Hair follicle dermal papilla cell (primary cell): Measurements from ENCODE around the gene APOC4. TPM values are rescaled to one million over a fixed set of nuclear protein-coding genes. Genes with fewer than 3 reads are reported as not detected.

Source experiments
- total RNA-seq: library from RNA; depleted of rRNA; stranded (reverse); fragments of >200 nt; gene quantifications from 2 replicates; pipeline ENCODE4 v1.2.3, GENCODE V29; 2012

The APOC4 gene
- not detected in 2 replicates for total RNA-seq

GRCh38 chr19:44942067-44942571 lies at the start of gene APOC4:
TSS of gene APOC4 (plus strand) at chr19:44942237. CDS start at chr19:44942278, 41 bp downstream.

DNA sequence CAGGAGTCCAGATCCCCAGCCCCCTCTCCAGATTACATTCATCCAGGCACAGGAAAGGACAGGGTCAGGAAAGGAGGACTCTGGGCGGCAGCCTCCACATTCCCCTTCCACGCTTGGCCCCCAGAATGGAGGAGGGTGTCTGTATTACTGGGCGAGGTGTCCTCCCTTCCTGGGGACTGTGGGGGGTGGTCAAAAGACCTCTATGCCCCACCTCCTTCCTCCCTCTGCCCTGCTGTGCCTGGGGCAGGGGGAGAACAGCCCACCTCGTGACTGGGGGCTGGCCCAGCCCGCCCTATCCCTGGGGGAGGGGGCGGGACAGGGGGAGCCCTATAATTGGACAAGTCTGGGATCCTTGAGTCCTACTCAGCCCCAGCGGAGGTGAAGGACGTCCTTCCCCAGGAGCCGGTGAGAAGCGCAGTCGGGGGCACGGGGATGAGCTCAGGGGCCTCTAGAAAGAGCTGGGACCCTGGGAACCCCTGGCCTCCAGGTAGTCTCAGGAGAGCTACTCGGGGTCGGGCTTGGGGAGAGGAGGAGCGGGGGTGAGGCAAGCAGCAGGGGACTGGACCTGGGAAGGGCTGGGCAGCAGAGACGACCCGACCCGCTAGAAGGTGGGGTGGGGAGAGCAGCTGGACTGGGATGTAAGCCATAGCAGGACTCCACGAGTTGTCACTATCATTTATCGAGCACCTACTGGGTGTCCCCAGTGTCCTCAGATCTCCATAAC lies 36.4 kb upstream of the APOC4 start, which contains the start of gene APOE:
Gene APOE, plus strand, starts transcription at position 360 of the 724 bp plus-strand sequence. CDS start 829 bp downstream, outside the sequence.

DNA sequence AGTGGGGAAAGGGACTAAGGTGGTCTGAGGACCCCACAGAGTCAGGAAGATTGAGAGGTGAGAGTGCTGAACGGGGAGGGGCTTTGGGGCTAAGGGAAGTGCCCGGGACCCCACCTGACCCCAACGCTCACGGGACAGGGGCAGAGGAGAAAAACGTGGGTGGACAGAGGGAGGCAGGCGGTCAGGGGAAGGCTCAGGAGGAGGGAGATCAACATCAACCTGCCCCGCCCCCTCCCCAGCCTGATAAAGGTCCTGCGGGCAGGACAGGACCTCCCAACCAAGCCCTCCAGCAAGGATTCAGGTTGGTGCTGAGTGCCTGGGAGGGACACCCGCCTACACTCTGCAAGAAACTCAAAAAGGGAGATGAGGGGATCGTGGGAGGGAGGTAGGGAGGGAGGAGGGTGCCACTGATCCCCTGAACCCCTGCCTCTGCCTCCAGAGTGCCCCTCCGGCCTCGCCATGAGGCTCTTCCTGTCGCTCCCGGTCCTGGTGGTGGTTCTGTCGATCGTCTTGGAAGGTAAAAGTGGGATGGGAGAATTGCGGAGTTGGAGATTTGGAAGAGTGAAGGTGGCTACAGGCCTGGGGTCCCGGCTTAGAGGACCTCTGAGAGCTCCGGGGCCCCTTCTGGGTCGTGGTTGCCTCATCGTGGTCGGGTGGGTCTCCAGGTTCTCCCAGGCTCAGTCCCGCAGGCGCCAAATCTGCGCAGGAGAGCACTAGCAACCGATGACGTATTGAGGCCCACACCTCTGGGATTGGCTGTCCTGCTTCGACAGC lies 27.4 kb upstream of the APOC4 start, which contains the start of gene APOC1:
Gene APOC1, plus strand, starts transcription at position 176 of the 774 bp plus-strand sequence. Its CDS starts 284 bp downstream, at position 460.

DNA sequence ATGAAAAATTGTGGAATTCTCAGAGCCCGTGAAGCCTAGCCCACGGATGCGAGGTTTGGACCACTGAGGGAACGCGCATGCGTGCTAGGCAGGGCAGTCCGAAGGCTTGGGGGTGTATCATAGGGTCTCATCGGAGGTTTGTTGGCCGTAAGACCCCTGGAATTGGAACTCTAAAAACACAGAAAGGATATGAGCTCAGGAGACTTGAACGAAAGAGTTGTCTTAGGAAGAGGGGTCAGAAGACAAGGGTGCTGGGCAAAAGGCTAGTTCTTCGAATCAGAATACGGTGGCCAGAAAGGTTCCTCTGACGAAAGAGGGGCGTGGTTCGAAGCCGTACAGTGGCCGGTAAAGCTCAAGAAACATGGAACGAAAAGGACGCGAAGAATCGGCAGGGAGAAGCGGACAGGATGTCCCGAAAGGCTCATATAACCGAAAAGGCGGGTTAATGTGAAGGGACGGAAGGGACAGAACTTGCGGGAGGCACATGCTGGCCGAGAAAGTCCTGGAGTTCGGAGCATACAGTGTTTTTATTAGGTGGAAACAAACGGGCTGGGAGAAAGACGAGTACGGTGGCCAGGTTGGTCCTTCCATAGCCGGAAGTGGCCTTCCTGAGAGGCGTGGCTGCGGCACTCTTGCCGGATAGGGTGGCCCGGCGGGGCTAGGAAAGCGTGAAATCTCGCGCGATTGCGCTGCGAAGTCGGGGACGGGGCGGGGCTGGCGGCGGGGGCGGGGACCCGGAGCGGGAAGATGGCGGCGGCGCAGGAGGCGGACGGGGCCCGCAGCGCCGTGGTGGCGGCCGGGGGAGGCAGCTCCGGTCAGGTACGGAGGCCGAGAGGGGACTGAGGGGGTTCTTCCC lies 12.8 kb downstream of the APOC4 start, which contains the start of gene CLPTM1:
Gene CLPTM1, plus strand, starts transcription at position 732 of the 856 bp plus-strand sequence. Its CDS starts 16 bp downstream, at position 748.

Other genes starting within 250 kb of the APOC4 start
- not detected in 2 replicates for gene CEACAM16, start 243.1 kb upstream of the APOC4 start, total RNA-seq
- 10.3 and 16.2 TPM in 2 replicates for gene BCL3, start 193.5 kb upstream of the APOC4 start, total RNA-seq
- gene CBLC, start 164.3 kb upstream of the APOC4 start, total RNA-seq: 0.36 TPM in 1 of 2 replicates, not detected in the other
- 1.6 and 3.6 TPM in 2 replicates for gene BCAM, start 133.1 kb upstream of the APOC4 start, total RNA-seq
- gene NECTIN2, start 95.9 kb upstream of the APOC4 start, total RNA-seq: 53.2 and 53.7 TPM in 2 replicates
- 34.2 and 41.9 TPM in 2 replicates for gene TOMM40, start 51.0 kb upstream of the APOC4 start, total RNA-seq
- 2.3 TPM in 2 replicates for gene APOE, start 36.4 kb upstream of the APOC4 start, total RNA-seq
- gene APOC1, start 27.6 kb upstream of the APOC4 start, total RNA-seq: not detected in 2 replicates
- gene APOC2, start 3.8 kb downstream of the APOC4 start, total RNA-seq: not detected in 2 replicates
- 39.6 and 40.7 TPM in 2 replicates for gene CLPTM1, start 13.1 kb downstream of the APOC4 start, total RNA-seq
- 12.1 and 13.5 TPM in 2 replicates for gene RELB, start 59.2 kb downstream of the APOC4 start, total RNA-seq
- 20.9 and 33.2 TPM in 2 replicates for gene CLASRP, start 96.8 kb downstream of the APOC4 start, total RNA-seq
- 0.32 and 0.36 TPM in 2 replicates for gene ZNF296, start 134.2 kb downstream of the APOC4 start, total RNA-seq
- gene GEMIN7, start 137.0 kb downstream of the APOC4 start, total RNA-seq: 14.9 and 15.4 TPM in 2 replicates
- 42.5 and 51.3 TPM in 2 replicates for gene PPP1R37, start 150.9 kb downstream of the APOC4 start, total RNA-seq
- not detected in 2 replicates for gene NKPD1, start 218.7 kb downstream of the APOC4 start, total RNA-seq
- gene TRAPPC6A, start 236.0 kb downstream of the APOC4 start, total RNA-seq: 9.4 and 15.4 TPM in 2 replicates
- gene BLOC1S3, start 236.5 kb downstream of the APOC4 start, total RNA-seq: 7.2 and 7.6 TPM in 2 replicates